ENCODE measurements around the gene ZNF385C.

- no peak for TF ChIP-seq CSRNP2 (CRISPR knock-in tag; conservative IDR thresholded peaks at IDR 0.05; ENCODE audit: low read depth)
- TF ChIP-seq NR1H2 (CRISPR knock-in tag; IDR thresholded peaks at IDR 0.05; ENCODE audit: borderline replicate concordance, low read depth), result no peak
- no peak for TF ChIP-seq POLR2AphosphoS5 (IDR thresholded peaks at IDR 0.05; ENCODE audit: low read depth, low read length)
- no peak for TF ChIP-seq HNRNPL (IDR thresholded peaks at IDR 0.05; ENCODE audit: low read depth, low read length)
- TF ChIP-seq, protein P1, sequence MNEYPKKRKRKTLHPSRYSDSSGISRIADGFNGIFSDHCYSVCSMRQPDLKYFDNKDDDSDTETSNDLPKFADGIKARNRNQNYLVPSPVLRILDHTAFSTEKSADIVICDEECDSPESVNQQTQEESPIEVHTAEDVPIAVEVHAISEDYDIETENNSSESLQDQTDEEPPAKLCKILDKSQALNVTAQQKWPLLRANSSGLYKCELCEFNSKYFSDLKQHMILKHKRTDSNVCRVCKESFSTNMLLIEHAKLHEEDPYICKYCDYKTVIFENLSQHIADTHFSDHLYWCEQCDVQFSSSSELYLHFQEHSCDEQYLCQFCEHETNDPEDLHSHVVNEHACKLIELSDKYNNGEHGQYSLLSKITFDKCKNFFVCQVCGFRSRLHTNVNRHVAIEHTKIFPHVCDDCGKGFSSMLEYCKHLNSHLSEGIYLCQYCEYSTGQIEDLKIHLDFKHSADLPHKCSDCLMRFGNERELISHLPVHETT (CRISPR knock-in tag; conservative IDR thresholded peaks at IDR 0.05), result no peak
- TF ChIP-seq TCF7 (IDR thresholded peaks at IDR 0.05; ENCODE audit: low read depth), result no peak
- TF ChIP-seq, protein P2, sequence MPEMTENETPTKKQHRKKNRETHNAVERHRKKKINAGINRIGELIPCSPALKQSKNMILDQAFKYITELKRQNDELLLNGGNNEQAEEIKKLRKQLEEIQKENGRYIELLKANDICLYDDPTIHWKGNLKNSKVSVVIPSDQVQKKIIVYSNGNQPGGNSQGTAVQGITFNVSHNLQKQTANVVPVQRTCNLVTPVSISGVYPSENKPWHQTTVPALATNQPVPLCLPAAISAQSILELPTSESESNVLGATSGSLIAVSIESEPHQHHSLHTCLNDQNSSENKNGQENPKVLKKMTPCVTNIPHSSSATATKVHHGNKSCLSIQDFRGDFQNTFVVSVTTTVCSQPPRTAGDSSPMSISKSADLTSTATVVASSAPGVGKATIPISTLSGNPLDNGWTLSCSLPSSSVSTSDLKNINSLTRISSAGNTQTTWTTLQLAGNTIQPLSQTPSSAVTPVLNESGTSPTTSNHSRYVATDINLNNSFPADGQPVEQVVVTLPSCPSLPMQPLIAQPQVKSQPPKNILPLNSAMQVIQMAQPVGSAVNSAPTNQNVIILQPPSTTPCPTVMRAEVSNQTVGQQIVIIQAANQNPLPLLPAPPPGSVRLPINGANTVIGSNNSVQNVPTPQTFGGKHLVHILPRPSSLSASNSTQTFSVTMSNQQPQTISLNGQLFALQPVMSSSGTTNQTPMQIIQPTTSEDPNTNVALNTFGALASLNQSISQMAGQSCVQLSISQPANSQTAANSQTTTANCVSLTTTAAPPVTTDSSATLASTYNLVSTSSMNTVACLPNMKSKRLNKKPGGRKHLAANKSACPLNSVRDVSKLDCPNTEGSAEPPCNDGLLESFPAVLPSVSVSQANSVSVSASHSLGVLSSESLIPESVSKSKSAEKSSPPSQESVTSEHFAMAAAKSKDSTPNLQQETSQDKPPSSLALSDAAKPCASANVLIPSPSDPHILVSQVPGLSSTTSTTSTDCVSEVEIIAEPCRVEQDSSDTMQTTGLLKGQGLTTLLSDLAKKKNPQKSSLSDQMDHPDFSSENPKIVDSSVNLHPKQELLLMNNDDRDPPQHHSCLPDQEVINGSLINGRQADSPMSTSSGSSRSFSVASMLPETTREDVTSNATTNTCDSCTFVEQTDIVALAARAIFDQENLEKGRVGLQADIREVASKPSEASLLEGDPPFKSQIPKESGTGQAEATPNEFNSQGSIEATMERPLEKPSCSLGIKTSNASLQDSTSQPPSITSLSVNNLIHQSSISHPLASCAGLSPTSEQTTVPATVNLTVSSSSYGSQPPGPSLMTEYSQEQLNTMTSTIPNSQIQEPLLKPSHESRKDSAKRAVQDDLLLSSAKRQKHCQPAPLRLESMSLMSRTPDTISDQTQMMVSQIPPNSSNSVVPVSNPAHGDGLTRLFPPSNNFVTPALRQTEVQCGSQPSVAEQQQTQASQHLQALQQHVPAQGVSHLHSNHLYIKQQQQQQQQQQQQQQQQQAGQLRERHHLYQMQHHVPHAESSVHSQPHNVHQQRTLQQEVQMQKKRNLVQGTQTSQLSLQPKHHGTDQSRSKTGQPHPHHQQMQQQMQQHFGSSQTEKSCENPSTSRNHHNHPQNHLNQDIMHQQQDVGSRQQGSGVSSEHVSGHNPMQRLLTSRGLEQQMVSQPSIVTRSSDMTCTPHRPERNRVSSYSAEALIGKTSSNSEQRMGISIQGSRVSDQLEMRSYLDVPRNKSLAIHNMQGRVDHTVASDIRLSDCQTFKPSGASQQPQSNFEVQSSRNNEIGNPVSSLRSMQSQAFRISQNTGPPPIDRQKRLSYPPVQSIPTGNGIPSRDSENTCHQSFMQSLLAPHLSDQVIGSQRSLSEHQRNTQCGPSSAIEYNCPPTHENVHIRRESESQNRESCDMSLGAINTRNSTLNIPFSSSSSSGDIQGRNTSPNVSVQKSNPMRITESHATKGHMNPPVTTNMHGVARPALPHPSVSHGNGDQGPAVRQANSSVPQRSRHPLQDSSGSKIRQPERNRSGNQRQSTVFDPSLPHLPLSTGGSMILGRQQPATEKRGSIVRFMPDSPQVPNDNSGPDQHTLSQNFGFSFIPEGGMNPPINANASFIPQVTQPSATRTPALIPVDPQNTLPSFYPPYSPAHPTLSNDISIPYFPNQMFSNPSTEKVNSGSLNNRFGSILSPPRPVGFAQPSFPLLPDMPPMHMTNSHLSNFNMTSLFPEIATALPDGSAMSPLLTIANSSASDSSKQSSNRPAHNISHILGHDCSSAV (CRISPR knock-in tag; IDR thresholded peaks at IDR 0.05; ENCODE audit: borderline replicate concordance), result no peak
- no peak for TF ChIP-seq ZBTB20 (CRISPR knock-in tag; IDR thresholded peaks at IDR 0.05; ENCODE audit: borderline replicate concordance, low read depth)
- TF ChIP-seq KLF6 (CRISPR knock-in tag; IDR thresholded peaks at IDR 0.05), result no peak
- TF ChIP-seq JUND (CRISPR knock-in tag; IDR thresholded peaks at IDR 0.05), result no peak
- no peak for TF ChIP-seq EP300 (IDR thresholded peaks at IDR 0.05; ENCODE audit: low read depth in 2 of 2, low read length in 2 of 2)
- no peak for TF ChIP-seq EP300 (CRISPR knock-in tag; IDR thresholded peaks at IDR 0.05; ENCODE audit: borderline replicate concordance)
- TF ChIP-seq, protein P3, sequence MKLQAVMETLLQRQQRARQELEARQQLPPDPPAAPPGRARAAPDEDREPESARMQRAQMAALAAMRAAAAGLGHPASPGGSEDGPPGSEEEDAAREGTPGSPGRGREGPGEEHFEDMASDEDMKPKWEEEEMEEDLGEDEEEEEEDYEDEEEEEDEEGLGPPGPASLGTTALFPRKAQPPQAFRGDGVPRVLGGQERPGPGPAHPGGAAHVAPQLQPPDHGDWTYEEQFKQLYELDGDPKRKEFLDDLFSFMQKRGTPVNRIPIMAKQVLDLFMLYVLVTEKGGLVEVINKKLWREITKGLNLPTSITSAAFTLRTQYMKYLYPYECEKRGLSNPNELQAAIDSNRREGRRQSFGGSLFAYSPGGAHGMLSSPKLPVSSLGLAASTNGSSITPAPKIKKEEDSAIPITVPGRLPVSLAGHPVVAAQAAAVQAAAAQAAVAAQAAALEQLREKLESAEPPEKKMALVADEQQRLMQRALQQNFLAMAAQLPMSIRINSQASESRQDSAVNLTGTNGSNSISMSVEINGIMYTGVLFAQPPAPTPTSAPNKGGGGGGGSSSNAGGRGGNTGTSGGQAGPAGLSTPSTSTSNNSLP (IDR thresholded peaks at IDR 0.05; ENCODE audit: low read depth, low read length), result no peak
- no peak for TF ChIP-seq HMGXB3 (CRISPR knock-in tag; IDR thresholded peaks at IDR 0.05; ENCODE audit: borderline replicate concordance)
These were observed 27.3 kb upstream of the ZNF385C start for GRCh38 chr17:42125565-42125964.
